Subcutaneous adipose tissue (tissue), 4 donors: ENCODE measurements around the gene STARD9. TPM values are rescaled to one million over a fixed set of nuclear protein-coding genes. Genes with fewer than 3 reads are reported as not detected.

ENCODE experiments used
- CTCF ChIP-seq: fragments of 450-650 bp; IDR thresholded peaks from one replicate; pipeline ENCODE4 v1.5.1; 2016; ENCODE audit warnings: low read depth, mild to moderate bottlenecking, control low read depth, antibody characterized with exemption, moderate library complexity
- total RNA-seq, 4 donors: library from RNA; depleted of rRNA; stranded (reverse); fragments of >200 nt; gene quantifications; one replicate each; pipeline ENCODE4 v1.1.0, GENCODE V29; 2016

STARD9 gene
- total RNA-seq, 4 donors from 2014 or later, result 25.6 to 79.5 (median 39.8) TPM

- TF ChIP-seq CTCF, result no peak
Measured at GRCh38 chr15:42650208-42651066, 75.0 kb downstream of the STARD9 start.

GRCh38 chr15:42665827-42666226, 90.4 kb downstream of the STARD9 start:
- no peak for TF ChIP-seq CTCF

- no peak for TF ChIP-seq CTCF
Measured at GRCh38 chr15:42667855-42668254, 92.4 kb downstream of the STARD9 start.

GRCh38 chr15:42670451-42670850, 95.0 kb downstream of the STARD9 start:
- TF ChIP-seq CTCF, result no peak

GRCh38 chr15:42672444-42672843, 97.0 kb downstream of the STARD9 start:
- no peak for TF ChIP-seq CTCF

GRCh38 chr15:42674472-42674871, 99.1 kb downstream of the STARD9 start:
- no peak for TF ChIP-seq CTCF

- no peak for TF ChIP-seq CTCF
Measured at GRCh38 chr15:42675021-42675420, 99.6 kb downstream of the STARD9 start.
